OCI-LY1 (cell line): ENCODE data around the gene MZT2B.
"Not testable (repeated sequence)": the region's sequence is repeated elsewhere in the genome, so short reads cannot be mapped to it uniquely, and the experiment has no call there.

Experiments used
- CTCF ChIP-seq: fragments of 200-600 bp; sonication (generic), shearing (Covaris generic); IDR thresholded peaks from 2 replicates; pipeline ENCODE4 v1.5.1; 2017; ENCODE audit warnings: mild to moderate bottlenecking, antibody characterized with exemption, low read length, moderate library complexity, mixed read lengths
- EZH2 ChIP-seq: fragments of 200-600 bp; sonication (generic), shearing (Covaris generic); IDR thresholded peaks from 2 replicates; pipeline ENCODE4 v1.8.0; 2017; ENCODE audit warnings: borderline replicate concordance, mixed run types, mild to moderate bottlenecking, antibody characterized with exemption, low read length, moderate library complexity, mixed read lengths

GRCh38 chr2:130142396-130143265 lies 39.4 kb upstream of the MZT2B start:
- not testable (repeated sequence) for TF ChIP-seq EZH2, CTCF
